Cardiac atrium fibroblast (primary cell): ENCODE data around the gene MYOM1. TPM values are rescaled to one million over a fixed set of nuclear protein-coding genes. Genes with fewer than 3 reads are reported as not detected.

Experiments
- total RNA-seq: library from RNA; depleted of rRNA; stranded (reverse); fragments of >200 nt; gene quantifications from 2 replicates; pipeline ENCODE4 v1.2.3, GENCODE V29; 2015

The MYOM1 gene
- total RNA-seq = under 0.01 and 0.16 TPM in 2 replicates

GRCh38 chr18:3219631-3220335 is at the start of gene MYOM1:
Gene MYOM1, minus strand, starts transcription at chr18:3219968. Its CDS starts 4,745 bp downstream, at chr18:3215223.

GRCh38 chr18:3261373-3262233 is 41.8 kb upstream of the MYOM1 start, which contains the start of gene MYL12B:
Gene MYL12B, plus strand, starts transcription at chr18:3262133. Its CDS starts 10,766 bp downstream, at chr18:3272899.

GRCh38 chr18:3247240-3248061 is 27.7 kb upstream of the MYOM1 start, which contains the start of gene MYL12A:
Gene MYL12A, plus strand, starts transcription at chr18:3247801. Its CDS starts 5,447 bp downstream, at chr18:3253248.

Other genes with a start within 250 kb of the MYOM1 start
- gene LPIN2, start 206.8 kb downstream of the MYOM1 start, total RNA-seq = 21.7 and 29.3 TPM in 2 replicates
- gene MYL12A, start 27.8 kb upstream of the MYOM1 start, total RNA-seq = 699 and 931 TPM in 2 replicates
- gene MYL12B, start 42.2 kb upstream of the MYOM1 start, total RNA-seq = 467 and 537 TPM in 2 replicates
- 115 and 126 TPM in 2 replicates for gene TGIF1, start 230.2 kb upstream of the MYOM1 start, total RNA-seq